Measurements from ENCODE around the gene ANO8. TPM values are rescaled to one million over a fixed set of nuclear protein-coding genes. Genes with fewer than 3 reads are reported as not detected.
"Not testable (repeated sequence)": the region's sequence is repeated elsewhere in the genome, so short reads cannot be mapped to it uniquely, and the experiment has no call there.

The ANO8 gene
- total and polyA plus RNA-seq, 10 donors = 1.1 to 12.0 (median 7.2) TPM

GRCh38 chr19:17300992-17301619 lies 33.5 kb downstream of the ANO8 start:
- peak; percentile 77 for DNase-seq

GRCh38 chr19:17296976-17297375 lies 37.7 kb downstream of the ANO8 start:
- peaks cover 0 to 46% (median 10%) of the 10 kb centered on the region in 6 donors for H3K36me3 ChIP-seq
- H3K27me3 ChIP-seq (replicated peaks in 1 of 7) = no peaks in the 10 kb centered on the region
- 80 to 91% (median 89%) methylated on average over 6 of the region's 6 CpGs for WGBS, 5 donors
- intact Hi-C loops (cut with DNase I; ENCODE audit: low total_unique reads) = no loop called here
- H3K27ac ChIP-seq = no peak overlapping the region
- peaks cover under 1 to 46% (median 11%) of the 10 kb centered on the region in 6 donors for H3K4me1 ChIP-seq
- H3K9me3 ChIP-seq = peaks cover 0 to 8% (median 7%) of the 10 kb centered on the region in 8 donors
- TF ChIP-seq CTCF (IDR thresholded peaks at IDR 0.05 in 8 of 11, conservative IDR thresholded peaks at IDR 0.05 in 3 of 11) = no peak
- no peak for TF ChIP-seq POLR2A (IDR thresholded peaks at IDR 0.05)
- no peak for TF ChIP-seq POLR2AphosphoS5 (IDR thresholded peaks at IDR 0.05)
- H3K4me3 ChIP-seq = no peak overlapping the region
- no peak for DNase-seq

More at GRCh38 chr19:17300992-17301619, 33.5 kb downstream of the ANO8 start:
- Histone ChIP-seq H3K27me3 (replicated peaks in 1 of 7) (no peaks in the 10 kb centered on the region), H3K9me3 (peaks cover 0 to 8% (median 7%) of the 10 kb centered on the region in 8 donors), H3K4me3 (no peak overlapping the region), H3K36me3 (peaks cover 0 to 36% (median 10%) of the 10 kb centered on the region in 6 donors), H3K27ac (no peak overlapping the region), H3K4me1 (peaks cover 22 to 51% (median 38%) of the 10 kb centered on the region in 6 donors)
- TF ChIP-seq POLR2AphosphoS5 (IDR thresholded peaks at IDR 0.05) (no peak), CTCF (IDR thresholded peaks at IDR 0.05 in 8 of 11, conservative IDR thresholded peaks at IDR 0.05 in 3 of 11) (no peak), POLR2A (IDR thresholded peaks at IDR 0.05) (no peak)
- intact Hi-C loops (cut with DNase I; ENCODE audit: low total_unique reads) = no loop called here
- whole genome bisulfite sequencing, 5 donors = 95 to 96% (median 95%) methylated on average over 33 to 51 of the region's 51 CpGs

GRCh38 chr19:17296273-17296672 lies 38.4 kb downstream of the ANO8 start:
- WGBS, 5 donors = 61 to 69% (median 66%) methylated on average over 4 of the region's 4 CpGs
- no peak overlapping the region for H3K4me3 ChIP-seq
- H3K4me1 ChIP-seq = peaks cover 0 to 46% (median 11%) of the 10 kb centered on the region in 6 donors
- TF ChIP-seq POLR2A (IDR thresholded peaks at IDR 0.05) (no peak), POLR2AphosphoS5 (IDR thresholded peaks at IDR 0.05) (peak in 1 of 3 donors; percentile 56), CTCF (IDR thresholded peaks at IDR 0.05 in 8 of 11, conservative IDR thresholded peaks at IDR 0.05 in 3 of 11) (no peak)
- no peaks in the 10 kb centered on the region for H3K27me3 ChIP-seq (replicated peaks in 1 of 7)
- H3K9me3 ChIP-seq = peaks cover 0 to 8% (median 7%) of the 10 kb centered on the region in 8 donors
- H3K27ac ChIP-seq = peak overlapping the region in 3 of 8 donors; percentile 1 to 32 (median 23)
- intact Hi-C loops (cut with DNase I; ENCODE audit: low total_unique reads) = no loop called here
- DNase-seq = no peak
- peaks cover 0 to 44% (median 10%) of the 10 kb centered on the region in 6 donors for H3K36me3 ChIP-seq

GRCh38 chr19:17295551-17295950 lies 39.1 kb downstream of the ANO8 start:
- H3K27ac ChIP-seq = peak overlapping the region in 1 of 8 donors; percentile 23
- H3K9me3 ChIP-seq; DNase-seq; intact Hi-C loops (cut with DNase I; ENCODE audit: low total_unique reads); H3K4me3 ChIP-seq; H3K27me3 ChIP-seq (replicated peaks in 1 of 7): not testable (repeated sequence)
- WGBS, 5 donors = 78 to 96% (median 87%) methylated on average over 6 of the region's 6 CpGs
- peaks cover 0 to 42% (median 11%) of the 10 kb centered on the region in 6 donors for H3K4me1 ChIP-seq
- H3K36me3 ChIP-seq = peaks cover 0 to 36% (median 3%) of the 10 kb centered on the region in 6 donors
